ENCODE measurements around the gene CEP250.
"Not testable (repeated sequence)": the region's sequence is repeated elsewhere in the genome, so short reads cannot be mapped to it uniquely, and the experiment has no call there.

CEP250 gene

DNA sequence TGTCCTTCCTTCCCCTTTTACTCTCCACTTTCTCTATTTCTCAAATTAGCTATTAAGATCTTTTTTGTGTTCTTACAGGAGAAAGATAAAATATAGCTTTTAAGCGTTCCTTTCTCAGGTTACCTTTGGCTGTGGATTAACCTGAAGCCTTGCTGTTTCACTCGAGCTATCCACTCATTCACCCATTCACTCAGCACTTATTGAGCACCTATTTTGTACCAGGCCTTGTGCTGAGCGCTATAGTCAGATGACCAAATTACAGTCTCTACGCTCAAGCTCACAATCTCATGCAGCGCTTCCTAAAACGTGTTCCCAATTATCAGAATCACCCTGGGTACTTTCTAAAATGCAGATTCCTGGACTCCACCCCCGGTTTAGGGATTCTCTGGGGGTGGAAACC lies 1.8 kb upstream of the CEP250 start:
- no peak for DNase-seq

- DNase-seq = not testable (repeated sequence)
Observed at GRCh38 chr20:35456700-35457099, 1.3 kb downstream of the CEP250 start.

DNA sequence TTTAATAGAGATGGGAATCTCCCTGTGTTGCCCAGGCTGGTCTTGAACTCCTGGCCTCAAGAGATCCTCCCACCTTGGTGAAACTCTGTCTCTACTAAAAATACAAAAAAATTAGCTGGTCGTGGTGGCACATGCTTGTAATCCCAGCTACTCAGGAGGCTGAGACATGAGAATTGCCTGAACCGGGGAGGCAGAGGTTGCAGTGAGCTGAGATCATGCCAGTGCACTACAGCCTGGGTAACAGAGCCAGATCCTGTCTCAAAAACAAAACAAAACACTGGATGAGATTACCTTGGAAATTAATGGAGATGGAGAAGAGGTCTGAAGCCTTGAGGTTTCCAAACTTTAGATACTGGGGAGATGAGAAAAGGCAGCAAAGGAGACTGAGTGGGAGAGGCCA lies 2.1 kb downstream of the CEP250 start:
- DNase-seq = not testable (repeated sequence)

GRCh38 chr20:35458388-35458787 lies 3.0 kb downstream of the CEP250 start:
- DNase-seq = no peak

DNA sequence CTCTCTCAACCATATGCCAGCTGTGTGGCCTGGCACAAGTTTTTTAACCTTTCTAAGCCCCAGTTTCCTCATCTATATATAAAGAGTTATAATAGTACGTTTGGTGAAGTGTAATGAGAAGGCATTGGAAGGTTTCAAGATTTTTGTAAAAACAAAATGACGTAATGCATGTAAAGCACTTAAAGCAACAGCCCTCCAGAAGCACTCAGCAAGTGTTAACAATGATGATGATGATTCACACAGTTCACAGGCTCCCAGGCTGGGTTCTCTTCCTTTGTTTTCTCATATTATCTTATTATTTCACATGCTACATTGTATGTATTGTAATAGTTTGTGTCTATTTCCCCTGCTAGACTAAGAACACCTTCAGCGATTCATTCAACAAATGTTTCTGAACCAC lies 6.2 kb downstream of the CEP250 start:
- no peak for DNase-seq

GRCh38 chr20:35462351-35462750 lies 7.0 kb downstream of the CEP250 start:
- DNase-seq = no peak

- peak in 2 of 4 experiments; percentile 4 for DNase-seq
Observed at GRCh38 chr20:35463455-35464300, 8.3 kb downstream of the CEP250 start.

DNA sequence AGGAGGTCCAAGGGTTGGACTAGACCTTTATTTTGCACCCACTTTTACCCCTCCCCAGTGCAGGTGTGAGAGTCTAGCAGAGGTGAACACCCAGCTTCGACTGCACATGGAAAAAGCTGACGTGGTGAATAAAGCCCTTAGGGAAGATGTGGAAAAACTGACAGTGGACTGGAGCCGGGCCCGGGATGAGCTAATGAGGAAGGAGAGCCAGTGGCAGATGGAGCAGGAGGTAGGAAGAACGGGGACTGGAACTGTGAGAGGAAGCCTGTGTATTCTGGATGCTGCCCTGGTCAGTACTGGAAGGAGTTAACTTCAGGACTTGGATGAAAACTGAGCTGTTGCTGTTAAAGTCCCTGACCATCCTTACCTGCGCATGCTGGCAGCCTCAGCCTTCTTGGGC lies 10.6 kb downstream of the CEP250 start:
- no peak for DNase-seq

GRCh38 chr20:35466856-35467255 lies 11.5 kb downstream of the CEP250 start:
- DNase-seq = no peak

- DNase-seq = no peak
Observed at GRCh38 chr20:35467339-35468224, 12.2 kb downstream of the CEP250 start.

DNA sequence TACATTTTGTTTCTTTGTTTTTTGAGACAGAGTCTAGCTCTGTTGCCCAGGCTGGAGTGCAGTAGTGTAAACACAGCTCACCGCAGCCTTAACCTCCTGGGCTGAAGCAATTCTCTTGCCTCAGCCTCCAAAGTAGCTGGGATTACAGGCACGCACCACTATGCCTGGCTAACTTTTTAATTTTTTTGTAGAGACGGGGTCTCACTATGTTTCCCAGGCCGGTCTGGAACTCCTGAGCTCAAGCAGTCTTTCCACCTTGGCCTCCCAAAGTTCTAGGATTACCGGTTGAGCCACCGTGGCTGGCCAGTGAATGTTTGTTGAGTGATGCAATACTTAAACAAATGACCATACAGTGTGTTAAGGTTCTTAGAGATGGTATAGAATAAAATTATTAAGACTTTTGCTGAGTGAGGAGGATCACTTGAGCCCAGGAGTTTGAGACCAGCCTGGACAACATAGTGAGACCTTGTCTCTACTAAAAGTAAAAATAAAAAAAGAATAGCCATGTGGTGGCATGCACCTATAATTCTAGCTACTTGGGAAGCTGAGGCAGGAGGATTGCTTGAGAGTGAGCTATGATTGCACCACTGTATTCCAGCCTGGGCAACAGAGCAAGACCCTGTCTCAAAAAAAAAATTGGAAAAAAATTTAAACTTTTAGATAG lies 13.4 kb downstream of the CEP250 start:
- no peak for DNase-seq

DNA sequence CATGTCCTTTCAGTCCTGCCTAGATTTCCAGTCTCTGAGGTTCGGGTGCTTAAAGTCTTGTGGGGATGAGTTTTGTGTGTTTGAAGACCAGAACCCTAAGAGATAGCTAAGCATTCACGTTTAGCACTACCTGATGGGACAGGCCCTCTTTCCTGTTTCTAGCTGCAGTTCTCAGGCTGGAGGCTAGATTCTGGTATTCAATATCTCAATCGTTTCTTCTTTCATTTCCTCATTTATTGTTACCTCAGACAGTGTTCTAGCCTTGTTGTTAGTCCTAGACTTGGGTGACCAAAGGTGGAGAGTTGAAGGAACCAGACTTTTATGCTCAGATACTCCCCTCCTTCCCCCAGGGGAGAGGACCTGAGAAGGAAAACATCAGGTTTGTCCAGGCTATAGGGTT lies 16.8 kb downstream of the CEP250 start:
- DNase-seq = no peak

GRCh38 chr20:35473684-35474083 lies 18.3 kb downstream of the CEP250 start:
- no peak for DNase-seq

GRCh38 chr20:35474303-35474871 lies 19.0 kb downstream of the CEP250 start:
- DNase-seq = no peak

- no peak for DNase-seq
Observed at GRCh38 chr20:35476288-35476687, 20.9 kb downstream of the CEP250 start.

- DNase-seq = peak in 1 of 4 experiments; percentile 15
Observed at GRCh38 chr20:35478804-35479472, 23.5 kb downstream of the CEP250 start.

DNA sequence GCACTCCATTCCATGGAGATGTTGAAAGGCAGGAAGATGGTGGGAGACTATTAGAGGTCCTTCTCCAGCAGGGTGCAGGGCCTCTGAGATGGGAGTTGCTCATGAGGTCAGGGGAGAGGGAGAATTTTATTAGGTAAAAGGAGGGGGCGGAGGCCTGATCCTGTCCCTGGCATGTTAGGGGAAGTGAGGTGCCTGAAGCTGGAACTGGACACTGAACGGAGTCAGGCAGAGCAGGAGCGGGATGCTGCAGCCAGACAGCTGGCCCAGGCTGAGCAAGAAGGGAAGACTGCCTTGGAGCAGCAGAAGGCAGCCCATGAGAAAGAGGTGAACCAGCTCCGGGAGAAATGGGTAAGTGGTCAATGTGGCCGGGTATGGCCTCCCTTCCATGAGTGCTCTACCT lies 24.4 kb downstream of the CEP250 start:
- no peak for DNase-seq

- no peak for DNase-seq
Observed at GRCh38 chr20:35487479-35487878, 32.1 kb downstream of the CEP250 start.

GRCh38 chr20:35489717-35490116 lies 34.3 kb downstream of the CEP250 start:
- no peak for DNase-seq

GRCh38 chr20:35490736-35491181 lies 35.4 kb downstream of the CEP250 start:
- peak in 3 of 4 experiments; percentile 4 to 46 (median 37) for DNase-seq

GRCh38 chr20:35491823-35492222 lies 36.4 kb downstream of the CEP250 start:
- no peak for DNase-seq

DNA sequence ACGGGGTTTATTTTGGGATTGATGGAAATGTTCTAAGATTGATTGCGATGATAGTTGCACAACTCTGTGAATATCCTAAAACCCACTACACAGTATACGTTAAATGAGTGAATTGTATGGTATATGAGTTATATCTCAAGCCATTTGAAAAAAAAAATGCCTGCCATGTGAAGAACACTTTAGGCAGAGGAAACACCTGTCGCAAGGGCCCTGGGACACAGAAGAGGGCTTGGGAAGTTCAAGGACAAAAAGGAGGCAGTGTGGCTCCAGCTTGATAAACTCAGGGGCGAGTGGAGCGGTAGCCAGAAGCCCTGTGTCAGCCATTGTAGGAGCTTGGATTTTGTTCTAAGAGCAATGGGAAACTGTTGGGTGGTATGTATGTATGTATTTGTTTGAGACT lies 37.0 kb downstream of the CEP250 start:
- DNase-seq = no peak

Data from activated naive CD4-positive, alpha-beta T cell (primary cell).